HG02763 (cell line): ENCODE measurements around the gene C14orf132.

Source experiments
- ATAC-seq: cut with Tn5 transposase; IDR thresholded peaks from one replicate; pipeline ENCODE4 v1.9.1; 2021; ENCODE audit warnings: mild to moderate bottlenecking, moderate library complexity; ENCODE audit not compliant: unreplicated experiment

C14orf132 gene

GRCh38 chr14:96140952-96141351 lies 101.8 kb downstream of the C14orf132 start:
- ATAC-seq: no peak
